Thyroid gland (tissue), 4 donors: ENCODE data around the gene CD276.

Experiments used
- POLR2A ChIP-seq, 2 donors: fragments of 450-650 bp; IDR thresholded peaks; one replicate each; pipeline ENCODE4 v1.6.1; 2017; ENCODE audit warnings: antibody characterized with exemption in 2 of 2, mild to moderate bottlenecking in 2 of 2, moderate library complexity in 1 of 2
- TF ChIP-seq, protein P1 (sequence below), 6 experiments: fragments of 200-600 bp in 3 of 6; fragments of 450-650 bp in 3 of 6; sonication (generic) in 3 of 6; IDR thresholded peaks; one replicate each; pipeline ENCODE4 v1.5.1; 2016 to 2019; ENCODE audit warnings: antibody characterized with exemption in 6 of 6, mild to moderate bottlenecking in 2 of 6, inconsistent platforms in 1 of 6, moderate library complexity in 1 of 6

DNA sequence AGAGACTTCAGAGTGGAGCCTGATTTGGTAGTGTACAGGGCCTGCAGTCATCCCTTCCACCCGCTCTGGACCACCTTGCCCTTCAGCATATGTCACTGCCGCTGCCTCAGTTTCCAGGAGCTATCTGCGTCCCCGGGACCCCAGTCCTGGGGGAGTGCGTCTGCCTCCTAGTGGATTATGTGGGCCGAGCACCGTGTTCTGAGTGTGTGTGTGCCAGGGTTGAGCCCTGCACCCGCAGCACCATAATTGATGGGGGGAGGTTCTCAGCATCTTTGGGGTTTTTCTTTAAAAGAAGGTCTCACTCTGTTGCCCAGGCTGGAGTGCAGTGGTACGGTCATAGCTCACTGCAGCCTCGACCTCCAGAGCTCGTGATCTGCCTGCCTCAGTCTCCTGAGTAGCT, 33.6 kb downstream of the CD276 start:
- TF ChIP-seq, protein P1, sequence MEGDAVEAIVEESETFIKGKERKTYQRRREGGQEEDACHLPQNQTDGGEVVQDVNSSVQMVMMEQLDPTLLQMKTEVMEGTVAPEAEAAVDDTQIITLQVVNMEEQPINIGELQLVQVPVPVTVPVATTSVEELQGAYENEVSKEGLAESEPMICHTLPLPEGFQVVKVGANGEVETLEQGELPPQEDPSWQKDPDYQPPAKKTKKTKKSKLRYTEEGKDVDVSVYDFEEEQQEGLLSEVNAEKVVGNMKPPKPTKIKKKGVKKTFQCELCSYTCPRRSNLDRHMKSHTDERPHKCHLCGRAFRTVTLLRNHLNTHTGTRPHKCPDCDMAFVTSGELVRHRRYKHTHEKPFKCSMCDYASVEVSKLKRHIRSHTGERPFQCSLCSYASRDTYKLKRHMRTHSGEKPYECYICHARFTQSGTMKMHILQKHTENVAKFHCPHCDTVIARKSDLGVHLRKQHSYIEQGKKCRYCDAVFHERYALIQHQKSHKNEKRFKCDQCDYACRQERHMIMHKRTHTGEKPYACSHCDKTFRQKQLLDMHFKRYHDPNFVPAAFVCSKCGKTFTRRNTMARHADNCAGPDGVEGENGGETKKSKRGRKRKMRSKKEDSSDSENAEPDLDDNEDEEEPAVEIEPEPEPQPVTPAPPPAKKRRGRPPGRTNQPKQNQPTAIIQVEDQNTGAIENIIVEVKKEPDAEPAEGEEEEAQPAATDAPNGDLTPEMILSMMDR (IDR thresholded peaks at IDR 0.05), result no peak
- TF ChIP-seq POLR2A (IDR thresholded peaks at IDR 0.05), result no peak
